ENCODE measurements around the gene PLOD2. TPM values are rescaled to one million over a fixed set of nuclear protein-coding genes. Genes with fewer than 3 reads are reported as not detected.

Gene PLOD2
- total RNA-seq, 1 donor: 345 TPM

GRCh38 chr3:146159037-146159436 is 1.9 kb downstream of the PLOD2 start:
- H3K79me2 ChIP-seq (ENCODE audit: insufficient read depth, low read length): peaks cover 85% of the 10 kb centered on the region
- no peaks in the 10 kb centered on the region for H3K27me3 ChIP-seq (ENCODE audit: insufficient read depth, low read length)
- H3K36me3 ChIP-seq (ENCODE audit: insufficient read depth, low read length): peaks cover 13% of the 10 kb centered on the region
- peak overlapping the region; percentile 84 for H3K4me3 ChIP-seq (ENCODE audit: insufficient read depth, low read length)
- no peaks in the 10 kb centered on the region for H3K9me3 ChIP-seq (ENCODE audit: low read depth, low read length)
- no peak overlapping the region for H2AFZ ChIP-seq (ENCODE audit: low read length)
- H3K4me1 ChIP-seq (ENCODE audit: insufficient read depth, low read length): peaks cover 59% of the 10 kb centered on the region
- H3K4me2 ChIP-seq (ENCODE audit: insufficient read depth, low read length): peak overlapping the region; percentile 94
- peak overlapping the region; percentile 96 for H3K27ac ChIP-seq (ENCODE audit: low read depth, low read length)
- peaks cover 44% of the 10 kb centered on the region for H4K20me1 ChIP-seq (ENCODE audit: insufficient read depth, low read length)
- peak; percentile 30 for DNase-seq (ENCODE audit: insufficient read length, low spot score, missing footprints)
- TF ChIP-seq CTCF (IDR thresholded peaks at IDR 0.05; ENCODE audit: extremely low read depth, low read depth, low read length): no peak

GRCh38 chr3:146157325-146158060 is 3.5 kb downstream of the PLOD2 start:
- no peaks in the 10 kb centered on the region for H3K27me3 ChIP-seq (ENCODE audit: insufficient read depth, low read length)
- H4K20me1 ChIP-seq (ENCODE audit: insufficient read depth, low read length): peaks cover 54% of the 10 kb centered on the region
- peaks cover 60% of the 10 kb centered on the region for H3K4me1 ChIP-seq (ENCODE audit: insufficient read depth, low read length)
- no peaks in the 10 kb centered on the region for H3K9me3 ChIP-seq (ENCODE audit: low read depth, low read length)
- peaks cover 95% of the 10 kb centered on the region for H3K79me2 ChIP-seq (ENCODE audit: insufficient read depth, low read length)
- TF ChIP-seq CTCF (IDR thresholded peaks at IDR 0.05; ENCODE audit: extremely low read depth, low read depth, low read length): no peak
- H2AFZ ChIP-seq (ENCODE audit: low read length): no peak overlapping the region
- H3K4me2 ChIP-seq (ENCODE audit: insufficient read depth, low read length): peak overlapping the region; percentile 94
- peak overlapping the region; percentile 96 for H3K27ac ChIP-seq (ENCODE audit: low read depth, low read length)
- DNase-seq (ENCODE audit: insufficient read length, low spot score, missing footprints): peak; percentile 11
- peak overlapping the region; percentile 84 for H3K4me3 ChIP-seq (ENCODE audit: insufficient read depth, low read length)
- peaks cover 24% of the 10 kb centered on the region for H3K36me3 ChIP-seq (ENCODE audit: insufficient read depth, low read length)

- DNase-seq (ENCODE audit: insufficient read length, low spot score, missing footprints): no peak
- Histone ChIP-seq H3K36me3 (ENCODE audit: insufficient read depth, low read length) (peaks cover 30% of the 10 kb centered on the region), H3K27ac (ENCODE audit: low read depth, low read length) (peak overlapping the region; percentile 96)
Measured at GRCh38 chr3:146156666-146157314, 4.2 kb downstream of the PLOD2 start.

More at GRCh38 chr3:146156666-146157314, 4.2 kb downstream of the PLOD2 start:
- Histone ChIP-seq H2AFZ (ENCODE audit: low read length) (no peak overlapping the region), H3K27me3 (ENCODE audit: insufficient read depth, low read length) (no peaks in the 10 kb centered on the region), H4K20me1 (ENCODE audit: insufficient read depth, low read length) (peaks cover 54% of the 10 kb centered on the region), H3K4me3 (ENCODE audit: insufficient read depth, low read length) (peak overlapping the region; percentile 84), H3K4me1 (ENCODE audit: insufficient read depth, low read length) (peaks cover 56% of the 10 kb centered on the region), H3K9me3 (ENCODE audit: low read depth, low read length) (no peaks in the 10 kb centered on the region), H3K4me2 (ENCODE audit: insufficient read depth, low read length) (peak overlapping the region; percentile 94), H3K79me2 (ENCODE audit: insufficient read depth, low read length) (peaks cover 96% of the 10 kb centered on the region)
- TF ChIP-seq CTCF (IDR thresholded peaks at IDR 0.05; ENCODE audit: extremely low read depth, low read depth, low read length): no peak
